ENCODE data around the gene DUSP2.

DUSP2 gene

DNA sequence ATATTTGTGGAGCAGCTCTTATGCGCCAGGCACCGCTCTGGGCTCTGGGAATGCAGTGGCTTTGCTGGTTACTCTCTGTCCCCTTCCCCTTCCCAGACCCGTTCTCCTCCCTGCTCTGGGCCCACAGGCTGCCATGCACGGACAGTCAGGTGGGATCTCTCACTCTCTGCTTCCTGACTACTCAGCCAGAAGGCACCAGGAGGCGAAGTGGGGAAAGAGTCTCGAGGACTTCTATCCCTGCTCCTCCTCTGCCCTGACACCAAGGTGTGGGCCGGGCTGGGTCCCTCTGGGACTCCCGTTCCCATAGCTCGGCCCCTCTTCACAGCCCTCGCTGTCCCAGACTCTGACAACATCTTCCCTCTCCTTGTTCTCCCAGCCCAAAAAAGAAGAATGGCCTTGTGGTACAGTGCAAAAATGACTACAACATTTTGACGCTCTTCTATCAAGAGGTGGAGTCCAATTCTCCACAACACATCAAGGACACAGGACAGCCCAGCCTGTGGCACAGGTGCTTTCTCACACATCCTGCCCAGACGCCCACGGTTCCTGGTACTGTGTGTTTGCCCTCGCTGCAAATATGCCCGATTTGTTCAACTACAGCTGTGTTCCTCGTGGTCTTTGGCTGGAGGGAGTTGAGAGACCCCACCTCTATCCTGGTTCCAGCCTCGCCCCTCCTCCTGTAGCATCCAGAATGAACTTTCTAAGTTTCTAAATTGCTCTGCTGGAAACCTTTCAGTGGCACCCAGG is 14.0 kb upstream of the DUSP2 start:
- H3K27me3 ChIP-seq (ENCODE audit: insufficient read depth, low read depth, severe bottlenecking) = no peaks in the 10 kb centered on the region
- no peak overlapping the region for H3K27ac ChIP-seq
- no peaks in the 10 kb centered on the region for H3K36me3 ChIP-seq
- no peak for DNase-seq
- no peaks in the 10 kb centered on the region for H3K9me3 ChIP-seq (ENCODE audit: severe bottlenecking)
- TF ChIP-seq, protein P1, sequence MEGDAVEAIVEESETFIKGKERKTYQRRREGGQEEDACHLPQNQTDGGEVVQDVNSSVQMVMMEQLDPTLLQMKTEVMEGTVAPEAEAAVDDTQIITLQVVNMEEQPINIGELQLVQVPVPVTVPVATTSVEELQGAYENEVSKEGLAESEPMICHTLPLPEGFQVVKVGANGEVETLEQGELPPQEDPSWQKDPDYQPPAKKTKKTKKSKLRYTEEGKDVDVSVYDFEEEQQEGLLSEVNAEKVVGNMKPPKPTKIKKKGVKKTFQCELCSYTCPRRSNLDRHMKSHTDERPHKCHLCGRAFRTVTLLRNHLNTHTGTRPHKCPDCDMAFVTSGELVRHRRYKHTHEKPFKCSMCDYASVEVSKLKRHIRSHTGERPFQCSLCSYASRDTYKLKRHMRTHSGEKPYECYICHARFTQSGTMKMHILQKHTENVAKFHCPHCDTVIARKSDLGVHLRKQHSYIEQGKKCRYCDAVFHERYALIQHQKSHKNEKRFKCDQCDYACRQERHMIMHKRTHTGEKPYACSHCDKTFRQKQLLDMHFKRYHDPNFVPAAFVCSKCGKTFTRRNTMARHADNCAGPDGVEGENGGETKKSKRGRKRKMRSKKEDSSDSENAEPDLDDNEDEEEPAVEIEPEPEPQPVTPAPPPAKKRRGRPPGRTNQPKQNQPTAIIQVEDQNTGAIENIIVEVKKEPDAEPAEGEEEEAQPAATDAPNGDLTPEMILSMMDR (IDR thresholded peaks at IDR 0.05; ENCODE audit: low read depth, low read length) = no peak
- H3K4me3 ChIP-seq (ENCODE audit: low read depth, low read length) = no peak overlapping the region

DNA sequence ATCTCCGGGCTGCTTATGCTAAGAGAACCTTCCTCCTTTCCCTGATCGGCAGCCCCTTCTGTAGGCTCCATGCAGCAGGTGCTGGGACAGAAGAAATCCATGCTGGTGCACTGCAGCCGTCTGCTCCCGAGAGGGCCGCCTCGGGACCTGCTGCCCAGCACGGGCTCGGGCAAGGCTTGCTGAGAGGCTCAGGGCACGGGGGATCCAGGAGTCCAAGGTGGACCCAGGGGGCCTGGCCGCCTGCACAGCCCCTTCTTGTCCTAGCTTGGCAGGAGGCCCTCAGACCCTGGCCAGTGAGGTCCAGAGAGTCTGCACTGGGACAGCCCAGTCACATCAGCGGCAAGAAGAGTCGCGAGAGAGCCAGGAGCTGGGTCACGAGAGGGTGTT is 13.3 kb upstream of the DUSP2 start:
- H3K27ac ChIP-seq = 0 out of 2 replicates have a peak overlapping the region, but pooled peaks have one; percentile 29
- no peak for DNase-seq
- H3K36me3 ChIP-seq = no peaks in the 10 kb centered on the region
- H3K27me3 ChIP-seq (ENCODE audit: insufficient read depth, low read depth, severe bottlenecking) = no peaks in the 10 kb centered on the region
- no peaks in the 10 kb centered on the region for H3K9me3 ChIP-seq (ENCODE audit: severe bottlenecking)
- TF ChIP-seq, protein P1 (IDR thresholded peaks at IDR 0.05; ENCODE audit: low read depth, low read length) = no peak
- H3K4me3 ChIP-seq (ENCODE audit: low read depth, low read length) = no peak overlapping the region

DNA sequence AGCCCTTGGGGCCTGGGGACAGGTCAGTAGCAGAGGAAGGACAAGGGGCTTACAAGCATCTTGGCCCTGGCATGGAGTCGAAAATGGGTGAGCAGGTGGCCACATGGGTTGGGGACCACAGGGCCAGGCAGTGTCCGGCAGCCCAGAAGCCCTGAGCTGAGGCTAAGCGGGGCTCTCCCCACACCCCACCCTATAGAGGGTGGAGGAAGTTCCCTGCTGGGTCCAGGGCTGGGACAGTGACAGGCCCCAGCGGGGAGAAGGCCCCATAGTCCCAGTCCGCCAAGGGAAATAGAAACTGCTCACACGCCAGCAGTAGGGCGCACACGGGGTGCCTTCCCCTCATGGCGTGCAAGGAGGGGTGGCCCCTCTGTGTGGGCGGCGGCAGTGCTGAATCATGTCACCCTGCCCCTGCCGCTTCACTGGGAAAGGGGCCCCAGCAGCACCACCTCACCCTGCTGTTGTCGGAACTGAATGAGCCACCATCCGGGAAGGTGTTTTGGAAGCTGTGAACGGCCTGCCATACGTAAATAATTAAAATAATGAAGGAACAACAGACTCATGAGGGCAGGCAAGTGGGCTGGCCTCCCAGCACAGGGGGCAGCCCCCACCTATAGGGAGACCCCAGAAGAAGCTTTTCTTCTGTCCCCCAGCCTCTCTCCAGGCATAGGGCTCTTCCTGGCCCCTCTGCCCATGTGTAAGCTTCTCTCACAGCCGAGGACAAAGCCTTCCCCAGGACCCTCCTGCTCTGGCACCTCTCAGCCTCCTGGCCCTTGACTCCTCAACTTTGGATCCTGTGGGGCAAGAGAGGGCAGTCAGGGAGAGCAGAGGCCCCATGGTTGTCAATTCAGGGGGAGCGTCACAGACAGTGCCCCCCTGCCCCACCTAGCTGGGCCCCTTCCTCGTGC is 12.7 kb upstream of the DUSP2 start:
- TF ChIP-seq, protein P1 (IDR thresholded peaks at IDR 0.05; ENCODE audit: low read depth, low read length) = no peak
- Histone ChIP-seq H3K27me3 (ENCODE audit: insufficient read depth, low read depth, severe bottlenecking) (no peaks in the 10 kb centered on the region), H3K27ac (peak overlapping the region; percentile 29), H3K36me3 (no peaks in the 10 kb centered on the region), H3K4me3 (ENCODE audit: low read depth, low read length) (no peak overlapping the region), H3K9me3 (ENCODE audit: severe bottlenecking) (no peaks in the 10 kb centered on the region)
- DNase-seq = no peak

DNA sequence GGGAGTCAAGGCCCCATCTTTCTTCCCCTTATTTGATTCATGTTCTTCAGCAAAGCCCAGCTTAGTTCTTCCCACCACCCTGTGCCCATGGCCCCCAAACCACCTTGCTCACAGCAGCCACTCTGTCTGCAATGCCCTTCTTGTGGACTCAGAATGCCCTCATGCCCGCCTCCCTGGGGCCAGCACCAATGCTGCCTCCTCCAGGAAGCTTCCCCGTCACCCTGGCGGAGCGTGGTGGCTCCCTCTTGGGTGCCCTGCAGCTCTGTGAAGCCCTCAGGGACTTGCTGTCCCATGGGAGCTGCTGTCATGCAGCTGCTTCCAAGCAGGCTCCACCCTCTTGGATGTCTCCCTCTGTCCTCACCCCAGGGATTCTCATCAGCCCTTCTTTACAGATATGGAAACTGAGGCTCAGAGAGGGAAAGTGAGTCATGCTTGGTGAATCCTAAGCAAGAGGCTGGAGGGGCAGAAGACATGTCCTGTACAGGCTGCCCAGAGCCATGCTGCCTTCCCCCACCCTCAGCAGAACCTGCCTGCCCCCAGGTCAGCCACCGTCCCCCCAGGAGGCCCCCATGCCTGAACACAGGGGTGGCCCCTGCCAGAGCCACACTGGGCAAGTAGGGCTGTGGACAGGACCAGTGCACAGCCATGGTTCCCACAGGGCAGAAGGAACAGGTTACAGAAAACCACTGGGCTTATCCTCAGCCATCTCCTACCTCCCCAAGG is 11.8 kb upstream of the DUSP2 start:
- H3K4me3 ChIP-seq (ENCODE audit: low read depth, low read length) = no peak overlapping the region
- no peak for DNase-seq

More for the DNA sequence above, 11.8 kb upstream of the DUSP2 start:
- TF ChIP-seq, protein P1 (IDR thresholded peaks at IDR 0.05; ENCODE audit: low read depth, low read length) = no peak
- H3K27me3 ChIP-seq (ENCODE audit: insufficient read depth, low read depth, severe bottlenecking) = no peaks in the 10 kb centered on the region
- no peaks in the 10 kb centered on the region for H3K36me3 ChIP-seq
- H3K9me3 ChIP-seq (ENCODE audit: severe bottlenecking) = no peaks in the 10 kb centered on the region
- H3K27ac ChIP-seq = peak overlapping the region; percentile 94
